ENCODE measurements around the gene DAW1. TPM values are rescaled to one million over a fixed set of nuclear protein-coding genes. Genes with fewer than 3 reads are reported as not detected.

DAW1 gene
- polyA plus RNA-seq, 4 donors, result 0.07 TPM; not detected in 3

DNA sequence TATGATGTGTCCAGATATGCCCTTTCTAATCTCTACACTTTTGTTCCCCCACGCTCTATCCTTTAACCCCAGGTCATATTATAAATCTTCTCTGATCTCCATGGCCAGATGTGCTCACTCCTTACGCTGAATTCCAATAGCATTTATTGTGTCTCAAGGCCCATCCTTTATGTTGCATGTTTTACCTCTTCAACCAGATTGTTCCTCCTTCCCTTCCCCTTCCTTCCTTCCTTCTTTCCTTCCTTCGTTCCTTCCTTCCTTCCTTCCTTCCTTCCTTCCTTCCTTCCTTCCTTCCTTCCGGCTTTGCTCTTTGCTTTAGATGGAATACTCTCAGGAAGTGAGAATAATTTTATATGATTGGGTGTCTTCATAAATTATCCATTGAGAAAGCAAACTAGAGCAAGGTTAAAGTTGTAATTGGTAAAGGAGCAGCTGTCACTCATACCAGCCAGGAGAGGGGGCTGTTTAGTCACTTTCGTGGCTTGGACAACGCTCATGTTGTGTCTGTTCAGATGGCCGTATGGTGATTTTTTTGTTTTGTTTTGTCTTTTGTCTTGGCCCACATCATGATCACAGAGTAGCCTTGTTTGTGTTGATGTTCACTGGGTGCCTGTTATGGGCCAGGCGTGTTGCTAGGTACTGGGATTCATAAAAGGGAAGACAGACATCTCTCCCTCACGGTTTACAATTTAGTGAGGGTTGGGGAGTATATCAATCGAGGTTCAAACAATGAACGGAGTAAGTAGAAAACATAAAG lies 68.0 kb downstream of the DAW1 start:
- Histone ChIP-seq H3K27me3 (ENCODE audit: control insufficient read depth in 3 of 3, insufficient read depth in 3 of 3, low read length in 3 of 3) (no peaks in the 10 kb centered on the region), H3K36me3 (ENCODE audit: control insufficient read depth in 3 of 3, insufficient read depth in 2 of 3, low read depth in 1 of 3, low read length in 3 of 3) (no peaks in the 10 kb centered on the region), H3K9me3 (ENCODE audit: control insufficient read depth in 2 of 2, insufficient read depth in 1 of 2, low read depth in 1 of 2, low read length in 1 of 2) (no peaks in the 10 kb centered on the region), H3K4me1 (ENCODE audit: control insufficient read depth in 3 of 3, insufficient read depth in 2 of 3, low read depth in 1 of 3, low read length in 2 of 3) (no peaks in the 10 kb centered on the region), H3K4me3 (ENCODE audit: low read depth in 1 of 3, low read length in 3 of 3) (no peak overlapping the region), H3K27ac (ENCODE audit: low read depth in 1 of 3, low read length in 2 of 3) (no peak overlapping the region)
- WGBS, 3 donors, result 54 to 60% (median 57%) methylated on average over 11 of the region's 11 CpGs
- DNase-seq (peak; percentile 42 to 44), FAIRE-seq (no peak)

DNA sequence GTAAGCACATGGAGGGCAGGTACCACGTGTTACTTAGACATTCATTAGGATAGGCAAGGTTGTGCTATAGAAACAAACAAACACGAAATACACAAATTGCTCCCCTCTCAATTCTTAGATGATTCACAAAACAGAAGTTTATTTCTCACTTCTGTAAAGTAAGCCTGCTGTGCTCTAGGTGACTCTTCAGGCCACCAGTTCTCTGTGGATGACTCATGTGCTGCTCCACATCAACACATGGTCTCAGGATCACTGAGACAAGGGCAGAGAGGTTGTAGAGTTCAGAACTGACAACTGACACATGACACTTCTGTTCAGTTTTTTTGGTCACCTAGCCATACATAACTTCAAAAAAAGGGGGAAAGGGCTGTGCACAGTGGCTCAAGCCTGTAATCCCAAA lies 70.6 kb downstream of the DAW1 start:
- Histone ChIP-seq H3K9me3 (ENCODE audit: control insufficient read depth in 2 of 2, insufficient read depth in 1 of 2, low read depth in 1 of 2, low read length in 1 of 2) (peaks cover 0 to 10% of the 10 kb centered on the region in 2 donors), H3K27ac (ENCODE audit: low read depth in 1 of 3, low read length in 2 of 3) (no peak overlapping the region), H3K4me3 (ENCODE audit: low read depth in 1 of 3, low read length in 3 of 3) (no peak overlapping the region), H3K36me3 (ENCODE audit: control insufficient read depth in 3 of 3, insufficient read depth in 2 of 3, low read depth in 1 of 3, low read length in 3 of 3) (no peaks in the 10 kb centered on the region), H3K4me1 (ENCODE audit: control insufficient read depth in 3 of 3, insufficient read depth in 2 of 3, low read depth in 1 of 3, low read length in 2 of 3) (no peaks in the 10 kb centered on the region), H3K27me3 (ENCODE audit: control insufficient read depth in 3 of 3, insufficient read depth in 3 of 3, low read length in 3 of 3) (no peaks in the 10 kb centered on the region)
- 75 to 78% (median 76%) methylated on average over 2 of the region's 2 CpGs for WGBS, 3 donors
- DNase-seq (no peak), FAIRE-seq (no peak)

- no peaks in the 10 kb centered on the region for H3K27me3 ChIP-seq (ENCODE audit: control insufficient read depth in 3 of 3, insufficient read depth in 3 of 3, low read length in 3 of 3)
- 69 to 86% (median 71%) methylated on average over 2 of the region's 2 CpGs for WGBS, 3 donors
- DNase-seq, result no peak
- no peak for FAIRE-seq
- H3K36me3 ChIP-seq (ENCODE audit: control insufficient read depth in 3 of 3, insufficient read depth in 2 of 3, low read depth in 1 of 3, low read length in 3 of 3), result no peaks in the 10 kb centered on the region
- H3K4me3 ChIP-seq (ENCODE audit: low read depth in 1 of 3, low read length in 3 of 3), result no peak overlapping the region
- no peaks in the 10 kb centered on the region for H3K4me1 ChIP-seq (ENCODE audit: control insufficient read depth in 3 of 3, insufficient read depth in 2 of 3, low read depth in 1 of 3, low read length in 2 of 3)
- H3K27ac ChIP-seq (ENCODE audit: low read depth in 1 of 3, low read length in 2 of 3), result no peak overlapping the region
- H3K9me3 ChIP-seq (ENCODE audit: control insufficient read depth in 2 of 2, insufficient read depth in 1 of 2, low read depth in 1 of 2, low read length in 1 of 2), result peaks cover 0 to 10% of the 10 kb centered on the region in 2 donors
These were observed 71.5 kb downstream of the DAW1 start for GRCh38 chr2:227942965-227943364.

GRCh38 chr2:227960317-227960716 lies 88.9 kb downstream of the DAW1 start:
- Histone ChIP-seq H3K4me1 (ENCODE audit: control insufficient read depth in 3 of 3, insufficient read depth in 2 of 3, low read depth in 1 of 3, low read length in 2 of 3) (no peaks in the 10 kb centered on the region), H3K9me3 (ENCODE audit: control insufficient read depth in 2 of 2, insufficient read depth in 1 of 2, low read depth in 1 of 2, low read length in 1 of 2) (no peaks in the 10 kb centered on the region), H3K4me3 (ENCODE audit: low read depth in 1 of 3, low read length in 3 of 3) (no peak overlapping the region), H3K27ac (ENCODE audit: low read depth in 1 of 3, low read length in 2 of 3) (no peak overlapping the region), H3K27me3 (ENCODE audit: control insufficient read depth in 3 of 3, insufficient read depth in 3 of 3, low read length in 3 of 3) (no peaks in the 10 kb centered on the region), H3K36me3 (ENCODE audit: control insufficient read depth in 3 of 3, insufficient read depth in 2 of 3, low read depth in 1 of 3, low read length in 3 of 3) (no peaks in the 10 kb centered on the region)
- FAIRE-seq (no peak), DNase-seq (no peak)
- 69 to 83% (median 82%) methylated on average over 3 of the region's 3 CpGs for WGBS, 3 donors

DNA sequence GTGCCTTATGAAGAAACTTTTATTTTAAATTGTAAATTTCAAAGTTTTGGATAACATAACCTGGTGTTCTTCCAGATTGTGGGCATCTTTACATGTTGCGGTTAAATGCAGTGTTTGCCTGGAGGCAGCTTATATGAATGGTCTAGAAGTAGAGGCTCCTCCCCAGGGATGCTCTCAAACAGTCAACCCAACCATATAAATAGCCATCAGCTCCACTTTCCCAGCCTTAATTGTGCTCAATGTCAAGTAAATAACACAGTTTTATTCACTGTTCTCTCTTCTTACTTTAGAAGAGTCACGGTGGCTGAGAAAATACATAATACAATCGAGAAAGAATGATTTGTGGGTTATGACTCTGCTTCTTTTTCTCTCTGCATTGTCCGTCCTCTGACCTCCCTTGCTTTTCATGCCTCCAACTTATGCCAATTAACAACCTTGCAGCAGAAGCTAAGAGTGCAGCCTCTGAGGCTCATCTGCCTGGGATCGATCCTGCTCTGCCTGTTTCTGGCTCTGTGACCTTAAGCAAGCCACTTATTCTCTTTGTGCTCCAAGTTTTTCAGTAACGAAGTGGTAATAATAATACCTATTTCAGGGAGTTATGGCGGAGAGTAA lies 100.3 kb downstream of the DAW1 start:
- WGBS, 3 donors, result 84 to 86% (median 86%) methylated on average over 7 of the region's 7 CpGs
- H3K4me3 ChIP-seq (ENCODE audit: low read depth in 1 of 3, low read length in 3 of 3), result no peak overlapping the region
- no peaks in the 10 kb centered on the region for H3K9me3 ChIP-seq (ENCODE audit: control insufficient read depth in 2 of 2, insufficient read depth in 1 of 2, low read depth in 1 of 2, low read length in 1 of 2)
- DNase-seq, result no peak
- no peak for FAIRE-seq
- H3K27ac ChIP-seq (ENCODE audit: low read depth in 1 of 3, low read length in 2 of 3), result no peak overlapping the region
- H3K4me1 ChIP-seq (ENCODE audit: control insufficient read depth in 3 of 3, insufficient read depth in 2 of 3, low read depth in 1 of 3, low read length in 2 of 3), result no peaks in the 10 kb centered on the region
- H3K36me3 ChIP-seq (ENCODE audit: control insufficient read depth in 3 of 3, insufficient read depth in 2 of 3, low read depth in 1 of 3, low read length in 3 of 3), result no peaks in the 10 kb centered on the region
- H3K27me3 ChIP-seq (ENCODE audit: control insufficient read depth in 3 of 3, insufficient read depth in 3 of 3, low read length in 3 of 3), result no peaks in the 10 kb centered on the region

- DNase-seq (no peak), FAIRE-seq (no peak)
- H3K4me1 ChIP-seq (ENCODE audit: control insufficient read depth in 3 of 3, insufficient read depth in 2 of 3, low read depth in 1 of 3, low read length in 2 of 3), result no peaks in the 10 kb centered on the region
- H3K27ac ChIP-seq (ENCODE audit: low read depth in 1 of 3, low read length in 2 of 3), result no peak overlapping the region
- H3K9me3 ChIP-seq (ENCODE audit: control insufficient read depth in 2 of 2, insufficient read depth in 1 of 2, low read depth in 1 of 2, low read length in 1 of 2), result no peaks in the 10 kb centered on the region
- H3K4me3 ChIP-seq (ENCODE audit: low read depth in 1 of 3, low read length in 3 of 3), result no peak overlapping the region
- WGBS, 3 donors, result 76 to 86% (median 80%) methylated on average over 3 of the region's 3 CpGs
- no peaks in the 10 kb centered on the region for H3K27me3 ChIP-seq (ENCODE audit: control insufficient read depth in 3 of 3, insufficient read depth in 3 of 3, low read length in 3 of 3)
- no peaks in the 10 kb centered on the region for H3K36me3 ChIP-seq (ENCODE audit: control insufficient read depth in 3 of 3, insufficient read depth in 2 of 3, low read depth in 1 of 3, low read length in 3 of 3)
These were observed 101.8 kb downstream of the DAW1 start for GRCh38 chr2:227973241-227973640.

Other genes starting within 250 kb of the DAW1 start
- not detected for gene SCYGR5, start 204.8 kb upstream of the DAW1 start, polyA plus RNA-seq
- 10 to 100 TPM in 1 of 4 donors, 1 to 10 TPM in 3; 4.0 to 81.5 (median 7.7) TPM for gene SLC19A3, start 153.6 kb upstream of the DAW1 start, polyA plus RNA-seq
- gene SCYGR6, start 146.9 kb upstream of the DAW1 start, polyA plus RNA-seq, result not detected
- not detected for gene SCYGR7, start 143.3 kb upstream of the DAW1 start, polyA plus RNA-seq
- not detected for gene SCYGR8, start 125.7 kb upstream of the DAW1 start, polyA plus RNA-seq
- 10 to 100 TPM in 2 of 4 donors, 1 to 10 TPM in 2; 9.6 to 15.9 (median 11.3) TPM for gene CCL20, start 57.8 kb upstream of the DAW1 start, polyA plus RNA-seq

Data from small intestine (tissue), 7 donors.